ENCODE data around the gene CAPN12. TPM values are rescaled to one million over a fixed set of nuclear protein-coding genes. Genes with fewer than 3 reads are reported as not detected.

CAPN12 gene
- polyA plus RNA-seq, 2 of the 4 experiments (the other 2 are of a cell fraction), result 10.0 to 11.7 TPM

DNA sequence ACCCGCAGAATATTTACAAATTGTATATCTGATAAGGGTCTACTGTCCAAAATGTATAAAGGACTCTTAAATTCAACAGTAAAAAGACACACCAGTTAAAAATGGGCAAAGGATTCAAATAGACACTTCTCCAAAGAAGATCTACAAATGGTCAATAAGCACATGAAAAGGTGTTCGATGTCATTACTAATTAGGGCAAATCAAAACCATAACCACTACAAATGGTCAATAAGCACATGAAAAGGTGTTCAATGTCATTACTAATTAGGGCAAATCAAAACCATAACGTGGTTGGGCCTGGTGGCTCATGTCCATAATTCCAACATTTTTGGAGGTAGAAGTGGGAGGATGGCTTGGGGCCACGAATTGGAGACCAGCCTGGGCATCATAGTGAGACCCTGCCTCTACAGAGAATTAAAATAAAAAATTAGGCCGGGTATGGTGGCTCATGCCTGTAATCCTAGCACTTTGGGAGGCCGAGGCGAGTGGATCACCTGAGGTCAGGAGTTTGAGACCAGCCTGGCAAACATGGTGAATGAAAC lies 56.4 kb downstream of the CAPN12 start (continued):
- TF ChIP-seq HES2 (IDR thresholded peaks at IDR 0.05) (no peak), ZSCAN20 (CRISPR knock-in tag; IDR thresholded peaks at IDR 0.05) (no peak), MAX (IDR thresholded peaks at IDR 0.05) (no peak)

- H3K4me3 ChIP-seq, result 0 out of 3 replicates have a peak overlapping the region, but pooled peaks have one; percentile 2
- peak overlapping the region; percentile 93 to 94 for H3K27ac ChIP-seq
- CTCF ChIA-PET, result interaction anchor here (0.6 to 33.1 kb wide), 25 partner anchors 8 to 412 kb away, joined by 3 to 764 read pairs (median 5); partner anchors contain the start of gene ACTN4
- H3K4me1 ChIP-seq, result peaks cover 90% of the 10 kb centered on the region
- 89% methylated on average over 5 of the region's 5 CpGs for WGBS (ENCODE audit: missing lambda C conversion rate)
- no peak for FAIRE-seq
- H3K9me3 ChIP-seq, result peaks cover 7% of the 10 kb centered on the region; the same call in 2 of the 3 replicates
- H3K4me2 ChIP-seq, result peak overlapping the region; percentile 78
- ATAC-seq, result no peak
- TF ChIP-seq TP53 (CRISPR knock-in tag; IDR thresholded peaks at IDR 0.05) (peak; percentile 77; the same call in 1 of the 2 replicates), CTCF (IDR thresholded peaks at IDR 0.05) (no peak), HOXB13 (CRISPR knock-in tag; IDR thresholded peaks at IDR 0.05; ENCODE audit: low read depth) (peak; percentile 61), CBX8 (IDR thresholded peaks at IDR 0.05) (no peak), FOXS1 (CRISPR knock-in tag; IDR thresholded peaks at IDR 0.05) (peak; percentile 66; the same call in 1 of the 2 replicates), ZNF302 (CRISPR knock-in tag; IDR thresholded peaks at IDR 0.05) (peak; percentile 55; the same call in 1 of the 2 replicates), POLR2A (IDR thresholded peaks at IDR 0.05; ENCODE audit: low read length) (no peak), RARB (CRISPR knock-in tag; IDR thresholded peaks at IDR 0.05) (0 out of 2 replicates have a peak, but pooled peaks have one; percentile 31), HOXA7 (CRISPR knock-in tag; IDR thresholded peaks at IDR 0.05) (peak; percentile 84; the same call in 1 of the 2 replicates), TFCP2L1 (CRISPR knock-in tag; IDR thresholded peaks at IDR 0.05) (no peak)
- TF ChIP-seq, protein P1, sequence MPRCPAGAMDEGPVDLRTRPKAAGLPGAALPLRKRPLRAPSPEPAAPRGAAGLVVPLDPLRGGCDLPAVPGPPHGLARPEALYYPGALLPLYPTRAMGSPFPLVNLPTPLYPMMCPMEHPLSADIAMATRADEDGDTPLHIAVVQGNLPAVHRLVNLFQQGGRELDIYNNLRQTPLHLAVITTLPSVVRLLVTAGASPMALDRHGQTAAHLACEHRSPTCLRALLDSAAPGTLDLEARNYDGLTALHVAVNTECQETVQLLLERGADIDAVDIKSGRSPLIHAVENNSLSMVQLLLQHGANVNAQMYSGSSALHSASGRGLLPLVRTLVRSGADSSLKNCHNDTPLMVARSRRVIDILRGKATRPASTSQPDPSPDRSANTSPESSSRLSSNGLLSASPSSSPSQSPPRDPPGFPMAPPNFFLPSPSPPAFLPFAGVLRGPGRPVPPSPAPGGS (IDR thresholded peaks at IDR 0.05), result no peak
- TF ChIP-seq, protein P2, sequence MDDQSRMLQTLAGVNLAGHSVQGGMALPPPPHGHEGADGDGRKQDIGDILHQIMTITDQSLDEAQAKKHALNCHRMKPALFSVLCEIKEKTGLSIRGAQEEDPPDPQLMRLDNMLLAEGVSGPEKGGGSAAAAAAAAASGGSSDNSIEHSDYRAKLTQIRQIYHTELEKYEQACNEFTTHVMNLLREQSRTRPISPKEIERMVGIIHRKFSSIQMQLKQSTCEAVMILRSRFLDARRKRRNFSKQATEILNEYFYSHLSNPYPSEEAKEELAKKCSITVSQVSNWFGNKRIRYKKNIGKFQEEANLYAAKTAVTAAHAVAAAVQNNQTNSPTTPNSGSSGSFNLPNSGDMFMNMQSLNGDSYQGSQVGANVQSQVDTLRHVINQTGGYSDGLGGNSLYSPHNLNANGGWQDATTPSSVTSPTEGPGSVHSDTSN (IDR thresholded peaks at IDR 0.05), result no peak
- TF ChIP-seq, protein P3, sequence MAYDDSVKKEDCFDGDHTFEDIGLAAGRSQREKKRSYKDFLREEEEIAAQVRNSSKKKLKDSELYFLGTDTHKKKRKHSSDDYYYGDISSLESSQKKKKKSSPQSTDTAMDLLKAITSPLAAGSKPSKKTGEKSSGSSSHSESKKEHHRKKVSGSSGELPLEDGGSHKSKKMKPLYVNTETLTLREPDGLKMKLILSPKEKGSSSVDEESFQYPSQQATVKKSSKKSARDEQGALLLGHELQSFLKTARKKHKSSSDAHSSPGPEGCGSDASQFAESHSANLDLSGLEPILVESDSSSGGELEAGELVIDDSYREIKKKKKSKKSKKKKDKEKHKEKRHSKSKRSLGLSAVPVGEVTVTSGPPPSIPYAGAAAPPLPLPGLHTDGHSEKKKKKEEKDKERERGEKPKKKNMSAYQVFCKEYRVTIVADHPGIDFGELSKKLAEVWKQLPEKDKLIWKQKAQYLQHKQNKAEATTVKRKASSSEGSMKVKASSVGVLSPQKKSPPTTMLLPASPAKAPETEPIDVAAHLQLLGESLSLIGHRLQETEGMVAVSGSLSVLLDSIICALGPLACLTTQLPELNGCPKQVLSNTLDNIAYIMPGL (CRISPR knock-in tag; IDR thresholded peaks at IDR 0.05; ENCODE audit: borderline replicate concordance), result 0 out of 2 replicates have a peak, but pooled peaks have one; percentile 46
- POLR2A ChIA-PET, result interaction anchor here (0.6 to 1.2 kb wide), 4 partner anchors 38 to 228 kb away, joined by 3 to 8 read pairs (median 6); partner anchors contain the start of gene ACTN4
- no peak for DNase-seq (ENCODE audit: low read depth in 1 of 2, low spot score in 1 of 2)
Measured at GRCh38 chr19:38686530-38686888, 57.8 kb downstream of the CAPN12 start.
